Measurements from ENCODE around the gene PKDREJ.
"Not testable (repeated sequence)": the region's sequence is repeated elsewhere in the genome, so short reads cannot be mapped to it uniquely, and the experiment has no call there.

Gene PKDREJ

GRCh38 chr22:46287873-46288751 lies 25.0 kb upstream of the PKDREJ start:
- DNase-seq, result no peak

GRCh38 chr22:46286941-46287872 lies 24.1 kb upstream of the PKDREJ start:
- no peak for DNase-seq

GRCh38 chr22:46286006-46286405 lies 22.9 kb upstream of the PKDREJ start:
- DNase-seq, result no peak

GRCh38 chr22:46281866-46282678 lies 18.9 kb upstream of the PKDREJ start:
- no peak for DNase-seq

GRCh38 chr22:46280999-46281623 lies 18.0 kb upstream of the PKDREJ start:
- no peak for DNase-seq

- no peak for DNase-seq
Observed at GRCh38 chr22:46280063-46280817, 17.1 kb upstream of the PKDREJ start.

GRCh38 chr22:46278656-46279645 lies 15.8 kb upstream of the PKDREJ start:
- no peak for DNase-seq

- no peak for DNase-seq
Observed at GRCh38 chr22:46276563-46276962, 13.4 kb upstream of the PKDREJ start.

- no peak for DNase-seq
Observed at GRCh38 chr22:46275455-46276122, 12.4 kb upstream of the PKDREJ start.

- no peak for DNase-seq
Observed at GRCh38 chr22:46274381-46274780, 11.2 kb upstream of the PKDREJ start.

GRCh38 chr22:46273432-46274148 lies 10.4 kb upstream of the PKDREJ start:
- no peak for DNase-seq

- no peak for DNase-seq
Observed at GRCh38 chr22:46272762-46273431, 9.8 kb upstream of the PKDREJ start.

- DNase-seq, result no peak
Observed at GRCh38 chr22:46272196-46272595, 9.1 kb upstream of the PKDREJ start.

- no peak for DNase-seq
Observed at GRCh38 chr22:46269564-46269963, 6.4 kb upstream of the PKDREJ start.

GRCh38 chr22:46267431-46268279 lies 4.5 kb upstream of the PKDREJ start, which contains the start of gene TTC38:
Gene TTC38 (plus strand): TSS chr22:46268008. CDS start chr22:46268040, 32 bp downstream.
- peak; percentile 50 for DNase-seq

GRCh38 chr22:46265627-46266026 lies 2.5 kb upstream of the PKDREJ start:
- DNase-seq, result not testable (repeated sequence)

- not testable (repeated sequence) for DNase-seq
Observed at GRCh38 chr22:46264520-46264919, 1.4 kb upstream of the PKDREJ start.
